Ovary (tissue), 9 donors: ENCODE data around the gene COL5A1. TPM values are rescaled to one million over a fixed set of nuclear protein-coding genes. Genes with fewer than 3 reads are reported as not detected.

Source experiments
- DNase-seq, 5 donors: peaks; one replicate each; pipeline ENCODE4 v3.0.0-alpha.2; 2019 to 2020
- H3K27ac ChIP-seq, 2 donors: fragments of 200-600 bp; one replicate each; pipeline versions ENCODE4 v1.5.1 to v1.8.0; 2019 to 2022
- H3K27me3 ChIP-seq: fragments of 200-600 bp; one replicate; pipeline ENCODE4 v1.8.0; 2022
- H3K36me3 ChIP-seq: fragments of 200-600 bp; sonication (generic); one replicate; pipeline ENCODE4 v1.5.1; 2019
- H3K4me1 ChIP-seq: one replicate; pipeline ENCODE4 v1.8.1; 2013; ENCODE audit warnings: mild to moderate bottlenecking, moderate library complexity; ENCODE audit not compliant: insufficient read depth
- H3K4me3 ChIP-seq: fragments of 200-600 bp; sonication (generic); one replicate; pipeline ENCODE4 v1.5.1; 2017
- H3K9me3 ChIP-seq, 2 donors: fragments of 200-600 bp in 1 of 2; sonication (generic) in 1 of 2; one replicate each; pipeline versions ENCODE4 v1.5.1 to v1.8.1; 2013 to 2019; ENCODE audit warnings: mild to moderate bottlenecking in 1 of 2, moderate library complexity in 1 of 2
- EP300 ChIP-seq: sonication (generic); formaldehyde crosslinking; IDR thresholded peaks from one replicate; pipeline ENCODE4 v1.6.1; 2017; ENCODE audit warnings: antibody characterized with exemption
- POLR2A ChIP-seq: fragments of 450-650 bp; IDR thresholded peaks from one replicate; pipeline ENCODE4 v1.6.1; 2017; ENCODE audit warnings: antibody characterized with exemption, mild to moderate bottlenecking, moderate library complexity
- WGBS, 3 donors: extraction: QIAGEN DNeasy Blood & Tissue Kit in 1 of 3; methylation state at CpG; one replicate each; pipeline versions ENCODE4 v1.1.5 to v1.1.7; 2013 to 2017; 5-methylcytosine and 5-hydroxymethylcytosine counted together
- intact Hi-C, 4 donors: fragments of 100-400 bp; cut with DNase I; formaldehyde crosslinking; loops; one replicate each; pipeline versions ENCODE4 v1.11.0 to v1.15.1; 2022 to 2023
- polyA plus RNA-seq, 2 donors: library from polyadenylated mRNA; stranded (reverse); fragments of 200-250 nt in 1 of 2; fragments of 350-450 nt in 1 of 2; fragmentation: Illumina TruSeq in 1 of 2; extraction: RNeasy Lipid Tissue Mini Kit (QIAGEN cat#74804) in 1 of 2; gene quantifications; one replicate each; pipeline ENCODE4 v1.2.3, GENCODE V29; 2013 to 2014
- total RNA-seq, 7 donors: library from RNA; depleted of rRNA in 2 of 7; stranded (reverse); fragments of >200 nt in 2 of 7; fragmentation: NEBNext Ultra II Directional in 3 of 7; extraction: Animal tissue kit (Norgen Biotek cat#: 25700) in 3 of 7; gene quantifications; one replicate each; pipeline versions ENCODE4 v1.1.0 to v1.2.4, GENCODE V29; 2016 to 2023
- TF ChIP-seq, protein P1 (sequence below), 3 donors: fragments of 450-650 bp in 2 of 3; fragments of 200-600 bp in 1 of 3; IDR thresholded peaks; one replicate each; pipeline versions ENCODE4 v1.5.1 to v1.8.0; 2016 to 2022; ENCODE audit warnings: antibody characterized with exemption in 3 of 3, mild to moderate bottlenecking in 1 of 3
- donor health status: DM: no; HTN: no; CAD: no; lungs with moderate emphysema.
- donor health status: DM: no; HTN: no; CAD: no.
- donor health status: Bipolar disorder and iron deficiency.
- donor health status: DM: yes; HTN: yes; CAD: no.
- donor health status: DM: no; HTN: no; CAD: no.
- donor health status: DM: yes; HTN: yes; CAD: no.

Gene COL5A1
- total and polyA plus RNA-seq, 9 donors: 28.1 to 117 (median 54.6) TPM

DNA sequence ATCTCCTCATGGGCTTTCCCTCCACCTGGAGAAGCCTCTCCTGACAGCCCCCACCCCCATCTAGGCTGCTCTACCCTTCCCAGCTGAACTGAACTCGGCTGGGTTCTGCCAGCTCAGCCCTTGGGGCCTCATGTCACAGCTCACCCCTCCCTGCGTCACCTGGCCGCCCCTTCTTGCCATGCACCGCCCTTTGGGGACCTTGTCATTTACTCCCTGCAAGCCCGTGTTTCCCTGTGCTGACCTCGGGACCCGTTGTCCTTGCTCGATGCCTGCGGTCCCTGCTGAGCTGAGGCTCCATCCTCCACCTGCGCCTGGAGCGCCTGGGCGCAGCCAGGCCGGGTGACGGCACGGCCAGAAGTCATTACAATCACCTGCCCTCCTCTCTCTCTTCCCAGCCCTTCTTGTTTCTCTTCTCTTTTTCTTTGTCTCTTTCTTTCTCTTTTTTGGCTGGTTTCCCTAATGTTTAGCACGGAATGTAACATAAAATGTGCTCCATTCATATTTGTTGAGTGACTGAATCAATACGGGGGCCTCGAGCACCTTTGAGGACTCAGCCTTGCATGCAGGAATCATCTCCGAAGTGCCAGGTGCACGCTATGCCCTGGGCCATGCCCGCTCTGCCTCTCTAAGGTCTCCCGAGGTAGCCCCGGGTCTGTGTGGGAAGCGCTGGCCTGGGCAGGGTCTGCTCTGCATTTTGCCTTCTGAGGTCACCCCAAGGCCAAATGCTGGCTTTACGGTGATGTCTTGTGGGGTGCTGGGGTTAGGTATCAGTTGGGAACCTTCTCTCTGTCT is 48.1 kb upstream of the COL5A1 start:
- WGBS, 3 donors: 86 to 89% (median 88%) methylated on average over 25 of the region's 25 CpGs
- Histone ChIP-seq H3K27ac (no peak overlapping the region), H3K9me3 (no peaks in the 10 kb centered on the region), H3K36me3 (no peaks in the 10 kb centered on the region), H3K4me1 (no peaks in the 10 kb centered on the region), H3K27me3 (no peaks in the 10 kb centered on the region), H3K4me3 (no peak overlapping the region)
- no peak for TF ChIP-seq EP300
- TF ChIP-seq, protein P1, sequence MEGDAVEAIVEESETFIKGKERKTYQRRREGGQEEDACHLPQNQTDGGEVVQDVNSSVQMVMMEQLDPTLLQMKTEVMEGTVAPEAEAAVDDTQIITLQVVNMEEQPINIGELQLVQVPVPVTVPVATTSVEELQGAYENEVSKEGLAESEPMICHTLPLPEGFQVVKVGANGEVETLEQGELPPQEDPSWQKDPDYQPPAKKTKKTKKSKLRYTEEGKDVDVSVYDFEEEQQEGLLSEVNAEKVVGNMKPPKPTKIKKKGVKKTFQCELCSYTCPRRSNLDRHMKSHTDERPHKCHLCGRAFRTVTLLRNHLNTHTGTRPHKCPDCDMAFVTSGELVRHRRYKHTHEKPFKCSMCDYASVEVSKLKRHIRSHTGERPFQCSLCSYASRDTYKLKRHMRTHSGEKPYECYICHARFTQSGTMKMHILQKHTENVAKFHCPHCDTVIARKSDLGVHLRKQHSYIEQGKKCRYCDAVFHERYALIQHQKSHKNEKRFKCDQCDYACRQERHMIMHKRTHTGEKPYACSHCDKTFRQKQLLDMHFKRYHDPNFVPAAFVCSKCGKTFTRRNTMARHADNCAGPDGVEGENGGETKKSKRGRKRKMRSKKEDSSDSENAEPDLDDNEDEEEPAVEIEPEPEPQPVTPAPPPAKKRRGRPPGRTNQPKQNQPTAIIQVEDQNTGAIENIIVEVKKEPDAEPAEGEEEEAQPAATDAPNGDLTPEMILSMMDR (IDR thresholded peaks at IDR 0.05): no peak
- TF ChIP-seq POLR2A: no peak
- intact Hi-C loops: no loop called here
- peak in 1 of 5 donors; percentile 24 for DNase-seq

DNA sequence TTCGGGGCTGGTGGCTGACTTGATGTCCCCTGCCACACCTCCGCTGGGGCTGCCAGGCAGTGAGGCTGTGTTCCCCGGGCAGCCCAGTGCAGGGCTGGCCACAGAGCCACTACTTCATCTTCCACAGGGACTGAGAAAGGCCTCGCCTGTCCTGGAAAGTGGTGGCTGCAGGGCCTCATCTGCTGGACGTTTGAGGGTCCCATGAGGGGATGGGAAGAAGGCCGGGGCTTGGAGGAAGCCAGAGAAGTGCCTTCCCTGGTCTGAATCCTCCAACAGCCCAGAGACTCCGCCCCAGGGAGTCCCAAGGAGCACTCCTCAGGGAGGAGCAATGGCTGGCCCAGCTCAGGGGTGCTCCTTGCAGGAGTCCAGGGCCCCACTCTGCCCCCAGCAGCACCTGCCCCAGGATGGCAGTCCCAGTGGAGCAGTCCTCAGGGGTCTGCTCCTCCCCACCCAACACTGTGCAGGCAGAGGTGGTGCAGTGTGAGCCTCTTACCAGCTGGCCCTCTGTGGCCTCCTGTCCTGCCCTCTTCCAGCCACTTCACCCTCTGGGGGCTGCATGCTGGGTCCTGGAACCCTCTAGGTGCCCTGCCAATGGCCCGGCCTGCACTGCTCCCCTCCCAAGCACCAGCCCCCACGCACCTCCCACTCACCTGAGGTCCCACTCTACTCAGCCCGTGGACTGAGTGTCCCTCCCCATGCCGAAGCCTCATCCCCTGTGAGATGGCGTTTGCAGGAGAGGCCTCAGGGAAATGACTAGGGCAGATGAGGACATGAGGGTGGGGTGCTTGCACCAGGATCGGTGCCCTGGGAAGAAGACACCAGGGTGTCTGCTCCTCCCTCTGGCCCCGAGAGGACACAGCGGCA is 47.3 kb upstream of the COL5A1 start:
- DNase-seq: peak in 2 of 5 donors; percentile 6 to 23
- TF ChIP-seq POLR2A: no peak
- TF ChIP-seq, protein P1 (IDR thresholded peaks at IDR 0.05): no peak
- TF ChIP-seq EP300: no peak

DNA sequence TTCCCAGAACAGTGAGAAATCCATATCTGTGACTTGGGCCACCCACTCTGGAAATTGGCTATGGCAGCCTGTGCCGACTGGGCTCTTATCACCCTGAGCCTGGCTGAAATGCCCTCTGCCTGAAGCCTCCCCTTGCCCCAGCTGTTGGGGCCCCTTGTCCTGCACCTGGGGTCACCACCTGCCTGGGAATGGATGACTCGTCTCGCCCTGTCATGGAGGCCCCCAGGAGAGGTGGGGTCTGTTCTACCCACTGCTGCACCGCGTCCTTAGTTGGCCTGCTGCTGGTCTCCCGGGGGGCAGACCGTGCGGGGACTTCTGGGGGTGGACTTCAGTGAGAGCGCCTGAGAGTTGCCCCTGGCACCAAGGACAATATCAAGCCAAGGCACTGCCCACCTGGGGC is 46.6 kb upstream of the COL5A1 start:
- Histone ChIP-seq H3K27ac (no peak overlapping the region), H3K9me3 (no peaks in the 10 kb centered on the region), H3K4me1 (no peaks in the 10 kb centered on the region), H3K4me3 (no peak overlapping the region), H3K27me3 (no peaks in the 10 kb centered on the region), H3K36me3 (no peaks in the 10 kb centered on the region)
- intact Hi-C loops: no loop called here
- TF ChIP-seq, protein P1 (IDR thresholded peaks at IDR 0.05): no peak
- peak in 2 of 5 donors; percentile 12 to 23 for DNase-seq
- WGBS, 3 donors: 93 to 96% (median 96%) methylated on average over 9 of the region's 9 CpGs

More for the DNA sequence above, 47.3 kb upstream of the COL5A1 start:
- Histone ChIP-seq H3K36me3 (no peaks in the 10 kb centered on the region), H3K9me3 (no peaks in the 10 kb centered on the region), H3K4me3 (no peak overlapping the region), H3K27me3 (no peaks in the 10 kb centered on the region), H3K4me1 (no peaks in the 10 kb centered on the region), H3K27ac (no peak overlapping the region)
- intact Hi-C loops: no loop called here
- 92 to 93% (median 93%) methylated on average over 14 to 15 of the region's 15 CpGs for WGBS, 3 donors

DNA sequence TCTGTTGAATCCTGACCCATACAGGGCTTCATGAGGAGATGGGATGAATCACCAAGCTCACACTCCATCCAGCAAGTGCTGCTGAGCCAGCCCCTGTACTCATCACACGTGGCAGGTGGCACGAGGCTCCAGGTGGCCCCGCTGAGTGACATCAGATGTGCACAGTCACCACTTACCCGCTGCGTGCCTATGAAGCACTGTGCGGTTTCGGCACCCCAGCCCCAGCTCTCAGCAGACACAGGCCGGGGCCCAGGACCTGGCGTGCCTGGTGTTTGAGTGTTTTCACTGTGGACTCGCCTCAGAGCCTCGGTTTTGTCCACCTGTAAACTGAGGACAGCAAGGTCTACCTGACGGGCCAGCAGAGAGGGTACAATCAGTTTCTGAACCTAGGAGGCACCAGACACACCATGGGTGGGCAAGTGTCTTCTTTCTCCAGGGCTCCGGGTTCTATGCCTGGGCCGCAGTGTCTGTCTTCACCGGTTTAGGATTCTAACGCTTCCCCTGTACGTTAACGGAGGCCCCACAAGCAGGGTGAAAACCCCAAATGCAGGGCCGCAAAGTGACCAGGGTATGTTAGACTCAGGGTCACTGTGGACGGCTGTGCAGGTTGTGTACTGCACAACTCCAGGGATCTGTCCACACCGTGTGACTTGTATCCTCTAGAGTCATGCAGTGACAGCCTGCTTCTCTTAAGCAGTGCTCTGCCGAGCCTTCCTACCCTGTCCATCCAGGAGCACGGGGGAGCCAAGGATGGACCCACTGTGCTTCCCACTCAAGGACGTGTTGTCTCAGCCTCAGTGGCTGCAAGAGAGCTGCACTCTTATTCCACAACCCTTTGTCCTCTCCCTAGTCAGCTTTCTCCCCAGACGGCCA is 44.3 kb upstream of the COL5A1 start:
- H3K4me1 ChIP-seq: no peaks in the 10 kb centered on the region
- no peaks in the 10 kb centered on the region for H3K27me3 ChIP-seq
- H3K4me3 ChIP-seq: no peak overlapping the region
- H3K36me3 ChIP-seq: no peaks in the 10 kb centered on the region
- WGBS, 3 donors: 90 to 91% (median 90%) methylated on average over 25 of the region's 25 CpGs
- no peak overlapping the region for H3K27ac ChIP-seq
- no peak for TF ChIP-seq EP300
- TF ChIP-seq, protein P1 (IDR thresholded peaks at IDR 0.05): no peak
- no peak for TF ChIP-seq POLR2A
- intact Hi-C loops: no loop called here
- DNase-seq: peak in 1 of 5 donors; percentile 17
- no peaks in the 10 kb centered on the region for H3K9me3 ChIP-seq
